GM12878 (cell line): ENCODE results near the gene DIDO1. TPM values are rescaled to one million over a fixed set of nuclear protein-coding genes. Genes with fewer than 3 reads are reported as not detected.

ENCODE experiments used
- ATF3 ChIP-seq: IDR thresholded peaks from 2 replicates; pipeline ENCODE4 v1.6.1; 2011; ENCODE audit warnings: low read depth, mild to moderate bottlenecking, low read length, moderate library complexity, borderline replicate concordance; ENCODE audit errors: extremely low read depth
- CEBPB ChIP-seq, 2 experiments: fragments of 150-350 bp in 1 of 2; IDR thresholded peaks; 2 replicates each; pipeline ENCODE4 v1.6.1; 2012 to 2014; ENCODE audit warnings: low read depth in 2 of 2, low read length in 2 of 2, borderline replicate concordance in 1 of 2, inconsistent platforms in 1 of 2
- CUX1 ChIP-seq: IDR thresholded peaks from 2 replicates; pipeline ENCODE4 v1.6.1; 2012; ENCODE audit warnings: improper control_type of control experiment, low read depth, low read length; ENCODE audit not compliant: insufficient replicate concordance
- EP300 ChIP-seq, 2 experiments: fragments of 150-350 bp in 1 of 2; IDR thresholded peaks; 2 replicates each; pipeline ENCODE4 v1.6.1; 2011 to 2012; ENCODE audit warnings: low read depth in 2 of 2, low read length in 2 of 2, borderline replicate concordance in 1 of 2, improper control_type of control experiment in 1 of 2, inconsistent platforms in 1 of 2; ENCODE audit not compliant: control insufficient read depth in 1 of 2
- ESRRA ChIP-seq: IDR thresholded peaks from 2 replicates; pipeline ENCODE4 v1.6.1; 2012; ENCODE audit warnings: mild to moderate bottlenecking, low read length, improper control_type of control experiment
- ETV6 ChIP-seq, 2 experiments: fragments of 450-650 bp in 1 of 2; IDR thresholded peaks in 1 of 2; conservative IDR thresholded peaks in 1 of 2; 2 replicates each; pipeline ENCODE4 v1.6.1; 2014; ENCODE audit warnings: antibody characterized with exemption in 1 of 2, borderline replicate concordance in 1 of 2, low read depth in 1 of 2, mild to moderate bottlenecking in 1 of 2, moderate library complexity in 1 of 2
- FOXM1 ChIP-seq: IDR thresholded peaks from 2 replicates; pipeline ENCODE4 v1.6.1; 2012; ENCODE audit warnings: low read depth, mild to moderate bottlenecking, inconsistent platforms, low read length, moderate library complexity
- NRF1 ChIP-seq: conservative IDR thresholded peaks from 2 replicates; pipeline ENCODE4 v1.6.1; 2011; ENCODE audit warnings: mild to moderate bottlenecking, low read depth, low read length, improper control_type of control experiment
- RB1 ChIP-seq: fragments of 450-650 bp; formaldehyde crosslinking; IDR thresholded peaks from 2 replicates; pipeline ENCODE4 v1.6.1; 2017; ENCODE audit warnings: mild to moderate bottlenecking, borderline replicate concordance
- RELA ChIP-seq: fragments of 450-650 bp; IDR thresholded peaks from 2 replicates; pipeline ENCODE4 v1.8.0; 2014; ENCODE audit warnings: borderline replicate concordance; ENCODE audit not compliant: partially characterized antibody
- SUZ12 ChIP-seq: fragments of 200-600 bp; sonication (generic); IDR thresholded peaks from one replicate; pipeline ENCODE4 v1.6.1; 2018; ENCODE audit warnings: antibody characterized with exemption, mild to moderate bottlenecking; ENCODE audit not compliant: unreplicated experiment
- TAF1 ChIP-seq: IDR thresholded peaks from 2 replicates; pipeline ENCODE4 v1.6.1; 2011; ENCODE audit warnings: mild to moderate bottlenecking, low read depth, low read length, borderline replicate concordance
- TARDBP ChIP-seq: IDR thresholded peaks from 2 replicates; pipeline ENCODE4 v1.6.1; 2016; ENCODE audit warnings: borderline replicate concordance
- TCF7 ChIP-seq: IDR thresholded peaks from 2 replicates; pipeline ENCODE4 v1.6.1; 2014; ENCODE audit warnings: antibody characterized with exemption, borderline replicate concordance
- ZNF217 ChIP-seq: fragments of 450-650 bp; IDR thresholded peaks from 2 replicates; pipeline ENCODE4 v1.6.1; 2017; ENCODE audit warnings: antibody characterized with exemption, mild to moderate bottlenecking
- ZNF592 ChIP-seq: fragments of 450-650 bp; IDR thresholded peaks from 2 replicates; pipeline ENCODE4 v1.6.1; 2017; ENCODE audit warnings: mild to moderate bottlenecking, moderate library complexity
- ZNF622 ChIP-seq: fragments of 450-650 bp; IDR thresholded peaks from 2 replicates; pipeline ENCODE4 v1.6.1; 2017; ENCODE audit warnings: mild to moderate bottlenecking, inconsistent platforms
- polyA plus RNA-seq, 11 experiments: library from polyadenylated mRNA; depleted of rRNA in 4 of 11; unstranded in 6 of 11; stranded (reverse) in 5 of 11; fragments of >200 nt; fragmentation: Nextera tagmentation in 4 of 11; fragmentation: Illumina TruSeq in 1 of 11; extraction: Ambion mirVana in 4 of 11; extraction: Trizol in 1 of 11; gene quantifications; 1 replicate in 1 of 11; 2 replicates in 10 of 11; pipeline versions ENCODE4 v1.2.1 to v1.2.3, GENCODE V29; 2011 to 2016; ENCODE audit warnings: inconsistent platforms in 2 of 11, missing spikeins in 2 of 11, low read depth in 1 of 11
- total RNA-seq, 4 experiments: library from RNA; depleted of rRNA in 3 of 4; stranded (reverse); fragments of >200 nt in 3 of 4; fragmentation: Illumina TruSeq in 1 of 4; extraction: Trizol in 1 of 4; gene quantifications; 2 replicates each; pipeline versions ENCODE4 v1.2.1 to v1.2.3, GENCODE V29; 2013 to 2021

Gene DIDO1
- total and polyA plus RNA-seq, 10 of the 15 experiments (the other 5 are each of a cell fraction or from before 2014, with no cell fraction given): 5.5 to 56.4 (median 38.4) TPM

GRCh38 chr20:62926229-62927127 lies at the start of gene DIDO1 (continued):
- no peak for TF ChIP-seq EP300 (IDR thresholded peaks at IDR 0.05; ENCODE audit: borderline replicate concordance in 1 of 2, control insufficient read depth in 1 of 2, low read depth in 2 of 2, low read length in 2 of 2)
- no peak for TF ChIP-seq ESRRA
- TF ChIP-seq NRF1: peak; percentile 76
- peak; percentile 91; the same call in 1 of the 2 replicates for TF ChIP-seq RB1
- no peak for TF ChIP-seq ZNF592
- TF ChIP-seq TARDBP: peak; percentile 58; the same call in 1 of the 2 replicates
- TF ChIP-seq ZNF217: no peak
- no peak for TF ChIP-seq FOXM1
- TF ChIP-seq ZNF622: no peak
- no peak for TF ChIP-seq CEBPB (IDR thresholded peaks at IDR 0.05; ENCODE audit: borderline replicate concordance in 1 of 2, low read depth in 2 of 2, low read length in 2 of 2)
- no peak for TF ChIP-seq RELA
- TF ChIP-seq TCF7: no peak
- TF ChIP-seq ETV6 (conservative IDR thresholded peaks at IDR 0.05 in 1 of 2, IDR thresholded peaks at IDR 0.05 in 1 of 2; ENCODE audit: borderline replicate concordance in 1 of 2, low read depth in 1 of 2): no peak
- TF ChIP-seq CUX1: no peak
- TF ChIP-seq ATF3: no peak
- peak; percentile 93 for TF ChIP-seq TAF1
- no peak for TF ChIP-seq SUZ12
